Measurements from ENCODE around the gene RMRP.

DNA sequence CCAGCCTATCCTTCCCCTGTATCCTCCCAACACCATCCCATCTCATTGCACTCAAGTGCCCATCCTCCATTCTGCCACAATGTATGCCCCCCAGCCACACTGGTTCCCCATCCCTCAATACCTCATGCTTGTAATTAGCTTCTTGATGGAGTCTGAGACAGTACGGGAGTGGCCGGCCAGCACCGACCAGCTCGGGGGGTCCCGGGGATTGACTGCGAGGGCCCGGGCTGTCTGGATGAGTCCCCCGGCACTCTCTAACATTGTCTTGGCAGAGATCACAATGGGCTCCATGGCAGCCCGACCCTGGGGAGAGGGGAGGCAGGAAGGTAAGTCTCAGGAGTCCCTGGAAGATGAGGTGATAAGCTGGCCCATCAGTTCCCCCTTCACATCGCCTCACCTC, 49.1 kb upstream of the RMRP start:
- TF ChIP-seq TAF1 (IDR thresholded peaks at IDR 0.05; ENCODE audit: borderline replicate concordance, insufficient read depth, low read length) = no peak
- TF ChIP-seq POLR2AphosphoS5 (IDR thresholded peaks at IDR 0.05; ENCODE audit: low read depth, low read length) = no peak

Measured in PFSK-1 (cell line).